ENCODE results near the gene PP2D1. TPM values are rescaled to one million over a fixed set of nuclear protein-coding genes. Genes with fewer than 3 reads are reported as not detected.
"Not testable (repeated sequence)": the region's sequence is repeated elsewhere in the genome, so short reads cannot be mapped to it uniquely, and the experiment has no call there.

Gene PP2D1
- total RNA-seq, 1 donor from 2014 or later = not detected

- no peaks in the 10 kb centered on the region for H3K27me3 ChIP-seq (ENCODE audit: control insufficient read depth in 3 of 3, insufficient read depth in 3 of 3, low read length in 3 of 3)
- no peak overlapping the region for H3K9ac ChIP-seq (ENCODE audit: low read depth in 1 of 3, low read length in 3 of 3)
- H3K4me1 ChIP-seq (ENCODE audit: control insufficient read depth in 3 of 3, insufficient read depth in 3 of 3, low read length in 3 of 3) = peaks cover 29 to 41% (median 30%) of the 10 kb centered on the region in 3 donors
- H3K36me3 ChIP-seq (ENCODE audit: control insufficient read depth in 3 of 3, insufficient read depth in 3 of 3, low read length in 3 of 3) = no peaks in the 10 kb centered on the region
- no peak overlapping the region for H3K27ac ChIP-seq (ENCODE audit: low read depth, low read length)
- no peak overlapping the region for H3K4me3 ChIP-seq (ENCODE audit: low read length in 3 of 3)
- H3K9me3 ChIP-seq (ENCODE audit: control insufficient read depth in 3 of 3, low read length in 3 of 3) = no peaks in the 10 kb centered on the region
Measured at GRCh38 chr3:20051123-20051806, 39.2 kb upstream of the PP2D1 start.

GRCh38 chr3:20047976-20048883 is 36.2 kb upstream of the PP2D1 start:
- peaks cover 16 to 27% (median 22%) of the 10 kb centered on the region in 3 donors for H3K4me1 ChIP-seq (ENCODE audit: control insufficient read depth in 3 of 3, insufficient read depth in 3 of 3, low read length in 3 of 3)
- no peaks in the 10 kb centered on the region for H3K36me3 ChIP-seq (ENCODE audit: control insufficient read depth in 3 of 3, insufficient read depth in 3 of 3, low read length in 3 of 3)
- H3K9me3 ChIP-seq (ENCODE audit: control insufficient read depth in 3 of 3, low read length in 3 of 3) = no peaks in the 10 kb centered on the region
- H3K27ac ChIP-seq (ENCODE audit: low read depth, low read length) = no peak overlapping the region
- peak overlapping the region in 1 of 3 donors; percentile 19 for H3K4me3 ChIP-seq (ENCODE audit: low read length in 3 of 3)
- H3K9ac ChIP-seq (ENCODE audit: low read depth in 1 of 3, low read length in 3 of 3) = peak overlapping the region in 1 of 3 donors; percentile 33
- H3K27me3 ChIP-seq (ENCODE audit: control insufficient read depth in 3 of 3, insufficient read depth in 3 of 3, low read length in 3 of 3) = no peaks in the 10 kb centered on the region

- H3K36me3 ChIP-seq (ENCODE audit: control insufficient read depth in 3 of 3, insufficient read depth in 3 of 3, low read length in 3 of 3) = no peaks in the 10 kb centered on the region
- H3K9me3 ChIP-seq (ENCODE audit: control insufficient read depth in 3 of 3, low read length in 3 of 3) = no peaks in the 10 kb centered on the region
- no peak overlapping the region for H3K9ac ChIP-seq (ENCODE audit: low read depth in 1 of 3, low read length in 3 of 3)
- H3K27ac ChIP-seq (ENCODE audit: low read depth, low read length) = no peak overlapping the region
- no peaks in the 10 kb centered on the region for H3K27me3 ChIP-seq (ENCODE audit: control insufficient read depth in 3 of 3, insufficient read depth in 3 of 3, low read length in 3 of 3)
- no peak overlapping the region for H3K4me3 ChIP-seq (ENCODE audit: low read length in 3 of 3)
- H3K4me1 ChIP-seq (ENCODE audit: control insufficient read depth in 3 of 3, insufficient read depth in 3 of 3, low read length in 3 of 3) = peaks cover 24 to 36% (median 30%) of the 10 kb centered on the region in 3 donors
Measured at GRCh38 chr3:20047341-20047779, 35.3 kb upstream of the PP2D1 start.

GRCh38 chr3:20046556-20046955 is 34.5 kb upstream of the PP2D1 start:
- Histone ChIP-seq H3K4me1 (ENCODE audit: control insufficient read depth in 3 of 3, insufficient read depth in 3 of 3, low read length in 3 of 3) (peaks cover 32 to 44% (median 38%) of the 10 kb centered on the region in 3 donors), H3K9ac (ENCODE audit: low read depth in 1 of 3, low read length in 3 of 3) (no peak overlapping the region), H3K9me3 (ENCODE audit: control insufficient read depth in 3 of 3, low read length in 3 of 3) (no peaks in the 10 kb centered on the region), H3K27me3 (ENCODE audit: control insufficient read depth in 3 of 3, insufficient read depth in 3 of 3, low read length in 3 of 3) (no peaks in the 10 kb centered on the region), H3K36me3 (ENCODE audit: control insufficient read depth in 3 of 3, insufficient read depth in 3 of 3, low read length in 3 of 3) (no peaks in the 10 kb centered on the region), H3K27ac (ENCODE audit: low read depth, low read length) (no peak overlapping the region), H3K4me3 (ENCODE audit: low read length in 3 of 3) (no peak overlapping the region)

- H3K4me3 ChIP-seq (ENCODE audit: low read length in 3 of 3); H3K27ac ChIP-seq (ENCODE audit: low read depth, low read length); H3K36me3 ChIP-seq (ENCODE audit: control insufficient read depth in 3 of 3, insufficient read depth in 3 of 3, low read length in 3 of 3); H3K27me3 ChIP-seq (ENCODE audit: control insufficient read depth in 3 of 3, insufficient read depth in 3 of 3, low read length in 3 of 3); H3K9me3 ChIP-seq (ENCODE audit: control insufficient read depth in 3 of 3, low read length in 3 of 3); H3K9ac ChIP-seq (ENCODE audit: low read depth in 1 of 3, low read length in 3 of 3): not testable (repeated sequence)
- H3K4me1 ChIP-seq (ENCODE audit: control insufficient read depth in 3 of 3, insufficient read depth in 3 of 3, low read length in 3 of 3) = peaks cover 30 to 39% (median 39%) of the 10 kb centered on the region in 3 donors
Measured at GRCh38 chr3:20045141-20045540, 33.1 kb upstream of the PP2D1 start.

- Histone ChIP-seq H3K4me1 (ENCODE audit: control insufficient read depth in 3 of 3, insufficient read depth in 3 of 3, low read length in 3 of 3) (peaks cover 30 to 40% (median 37%) of the 10 kb centered on the region in 3 donors), H3K4me3 (ENCODE audit: low read length in 3 of 3) (peak overlapping the region in 2 of 3 donors; percentile 0 to 62)
Measured at GRCh38 chr3:20043825-20044224, 31.8 kb upstream of the PP2D1 start.

GRCh38 chr3:20043396-20043795 is 31.3 kb upstream of the PP2D1 start:
- Histone ChIP-seq H3K9ac (ENCODE audit: low read depth in 1 of 3, low read length in 3 of 3) (peak overlapping the region; percentile 6 to 57 (median 33)), H3K27ac (ENCODE audit: low read depth, low read length) (peak overlapping the region; percentile 66), H3K9me3 (ENCODE audit: control insufficient read depth in 3 of 3, low read length in 3 of 3) (no peaks in the 10 kb centered on the region), H3K36me3 (ENCODE audit: control insufficient read depth in 3 of 3, insufficient read depth in 3 of 3, low read length in 3 of 3) (no peaks in the 10 kb centered on the region), H3K4me1 (ENCODE audit: control insufficient read depth in 3 of 3, insufficient read depth in 3 of 3, low read length in 3 of 3) (peaks cover 30 to 45% (median 37%) of the 10 kb centered on the region in 3 donors), H3K27me3 (ENCODE audit: control insufficient read depth in 3 of 3, insufficient read depth in 3 of 3, low read length in 3 of 3) (no peaks in the 10 kb centered on the region), H3K4me3 (ENCODE audit: low read length in 3 of 3) (peak overlapping the region; percentile 0 to 62 (median 57))

More at GRCh38 chr3:20043825-20044224, 31.8 kb upstream of the PP2D1 start:
- no peaks in the 10 kb centered on the region for H3K36me3 ChIP-seq (ENCODE audit: control insufficient read depth in 3 of 3, insufficient read depth in 3 of 3, low read length in 3 of 3)
- H3K27me3 ChIP-seq (ENCODE audit: control insufficient read depth in 3 of 3, insufficient read depth in 3 of 3, low read length in 3 of 3) = no peaks in the 10 kb centered on the region
- no peaks in the 10 kb centered on the region for H3K9me3 ChIP-seq (ENCODE audit: control insufficient read depth in 3 of 3, low read length in 3 of 3)
- peak overlapping the region; percentile 66 for H3K27ac ChIP-seq (ENCODE audit: low read depth, low read length)
- peak overlapping the region; percentile 6 to 57 (median 33) for H3K9ac ChIP-seq (ENCODE audit: low read depth in 1 of 3, low read length in 3 of 3)

- Histone ChIP-seq H3K27ac (ENCODE audit: low read depth, low read length) (no peak overlapping the region), H3K4me1 (ENCODE audit: control insufficient read depth in 3 of 3, insufficient read depth in 3 of 3, low read length in 3 of 3) (peaks cover 23 to 39% (median 33%) of the 10 kb centered on the region in 3 donors), H3K9ac (ENCODE audit: low read depth in 1 of 3, low read length in 3 of 3) (peak overlapping the region in 2 of 3 donors; percentile 9 to 97), H3K27me3 (ENCODE audit: control insufficient read depth in 3 of 3, insufficient read depth in 3 of 3, low read length in 3 of 3) (no peaks in the 10 kb centered on the region), H3K9me3 (ENCODE audit: control insufficient read depth in 3 of 3, low read length in 3 of 3) (no peaks in the 10 kb centered on the region), H3K4me3 (ENCODE audit: low read length in 3 of 3) (peak overlapping the region in 2 of 3 donors; percentile 87 to 94), H3K36me3 (ENCODE audit: control insufficient read depth in 3 of 3, insufficient read depth in 3 of 3, low read length in 3 of 3) (no peaks in the 10 kb centered on the region)
Measured at GRCh38 chr3:20042331-20042730, 30.3 kb upstream of the PP2D1 start.

- peak overlapping the region; percentile 87 to 94 (median 92) for H3K4me3 ChIP-seq (ENCODE audit: low read length in 3 of 3)
- H3K27me3 ChIP-seq (ENCODE audit: control insufficient read depth in 3 of 3, insufficient read depth in 3 of 3, low read length in 3 of 3) = no peaks in the 10 kb centered on the region
- H3K9ac ChIP-seq (ENCODE audit: low read depth in 1 of 3, low read length in 3 of 3) = peak overlapping the region; percentile 82 to 97 (median 90)
- H3K4me1 ChIP-seq (ENCODE audit: control insufficient read depth in 3 of 3, insufficient read depth in 3 of 3, low read length in 3 of 3) = peaks cover 22 to 38% (median 33%) of the 10 kb centered on the region in 3 donors
- peak overlapping the region; percentile 93 for H3K27ac ChIP-seq (ENCODE audit: low read depth, low read length)
- no peaks in the 10 kb centered on the region for H3K9me3 ChIP-seq (ENCODE audit: control insufficient read depth in 3 of 3, low read length in 3 of 3)
- no peaks in the 10 kb centered on the region for H3K36me3 ChIP-seq (ENCODE audit: control insufficient read depth in 3 of 3, insufficient read depth in 3 of 3, low read length in 3 of 3)
Measured at GRCh38 chr3:20041197-20041780, 29.2 kb upstream of the PP2D1 start.

All from skeletal muscle tissue (tissue), 4 donors.